ENCODE data around the gene CCDC192. TPM values are rescaled to one million over a fixed set of nuclear protein-coding genes. Genes with fewer than 3 reads are reported as not detected.

Gene CCDC192
- total and polyA plus RNA-seq, 2 experiments from 2014 or later, result 0.40 TPM; not detected in 1

- DNase-seq (ENCODE audit: low spot score) (no peak), ATAC-seq (no peak)
- H3K4me3 ChIP-seq, result no peak overlapping the region
- no peak overlapping the region for H3K27ac Mint-ChIP-seq
- H3K4me1 ChIP-seq (ENCODE audit: insufficient read depth), result no peaks in the 10 kb centered on the region
- H3K9me2 ChIP-seq (ENCODE audit: insufficient read depth), result no peaks in the 10 kb centered on the region
- H3K79me2 ChIP-seq (replicated peaks; ENCODE audit: insufficient read depth), result no peaks in the 10 kb centered on the region
- no peak overlapping the region for H2AFZ ChIP-seq
- TF ChIP-seq CREB1 (CRISPR knock-in tag; IDR thresholded peaks at IDR 0.05; ENCODE audit: low read depth), result no peak
- no peak for TF ChIP-seq CTCF (conservative IDR thresholded peaks at IDR 0.05; ENCODE audit: low read depth in 2 of 2)
- no peak for TF ChIP-seq JUNB (IDR thresholded peaks at IDR 0.05; ENCODE audit: unreplicated experiment)
- no peak for TF ChIP-seq EZH2 (IDR thresholded peaks at IDR 0.05; ENCODE audit: low read depth, unreplicated experiment)
- no peak for TF ChIP-seq POLR2AphosphoS5 (IDR thresholded peaks at IDR 0.05; ENCODE audit: low read depth)
- TF ChIP-seq ZNF462 (CRISPR knock-in tag; IDR thresholded peaks at IDR 0.05), result no peak
- no peak for TF ChIP-seq STAT1 (IDR thresholded peaks at IDR 0.05; ENCODE audit: unreplicated experiment)
- no peak for TF ChIP-seq ETS1 (IDR thresholded peaks at IDR 0.05)
- TF ChIP-seq REST (IDR thresholded peaks at IDR 0.05; ENCODE audit: unreplicated experiment), result no peak
- no peak for TF ChIP-seq EZH2phosphoT487 (IDR thresholded peaks at IDR 0.05; ENCODE audit: unreplicated experiment)
- no peak for TF ChIP-seq NANOG (IDR thresholded peaks at IDR 0.05; ENCODE audit: borderline replicate concordance)
- no peak for TF ChIP-seq ZNF114 (CRISPR knock-in tag; IDR thresholded peaks at IDR 0.05)
- no peak for TF ChIP-seq ZNF331 (CRISPR knock-in tag; IDR thresholded peaks at IDR 0.05; ENCODE audit: low read depth)
- no peak overlapping the region for H3K4me3 Mint-ChIP-seq
- H3K4me1 Mint-ChIP-seq, result peaks cover 4% of the 10 kb centered on the region
- no peaks in the 10 kb centered on the region for H3K36me3 ChIP-seq (ENCODE audit: insufficient read depth)
- no peak overlapping the region for H3K27ac ChIP-seq (ENCODE audit: low read depth)
- no peak overlapping the region for H3K4me2 ChIP-seq
- no peaks in the 10 kb centered on the region for H3K27me3 ChIP-seq (ENCODE audit: insufficient read depth)
- no peaks in the 10 kb centered on the region for H4K20me1 ChIP-seq (replicated peaks; ENCODE audit: insufficient read depth)
- no peaks in the 10 kb centered on the region; the same call in 1 of the 3 replicates for H3K9me3 Mint-ChIP-seq
- H3K27me3 Mint-ChIP-seq (ENCODE audit: insufficient read depth, low read depth, poor library complexity), result no peaks in the 10 kb centered on the region
- H3K36me3 Mint-ChIP-seq (ENCODE audit: low read depth), result no peaks in the 10 kb centered on the region
- H3F3A ChIP-seq (replicated peaks; ENCODE audit: low read depth), result no peaks in the 10 kb centered on the region
These were observed 131.4 kb downstream of the CCDC192 start for GRCh38 chr5:127834554-127834953.
